Lower lobe of right lung (tissue), 2 donors: ENCODE results near the gene PGLYRP3. TPM values are rescaled to one million over a fixed set of nuclear protein-coding genes. Genes with fewer than 3 reads are reported as not detected.

Source experiments
- ATAC-seq, 2 donors: fragments of 200-7000 bp; cut with Tn5 transposase; one replicate each; pipeline ENCODE4 v1.9.1; 2020 to 2022; ENCODE audit warnings: mild to moderate bottlenecking in 2 of 2, moderate library complexity in 2 of 2
- DNase-seq: peaks from one replicate; pipeline ENCODE4 v3.0.0-alpha.2; 2020
- H3K27ac ChIP-seq: fragments of 200-600 bp; one replicate; pipeline ENCODE4 v1.8.0; 2022
- H3K27me3 ChIP-seq: fragments of 200-600 bp; one replicate; pipeline ENCODE4 v1.8.0; 2022; ENCODE audit warnings: low read depth
- H3K36me3 ChIP-seq: fragments of 200-600 bp; one replicate; pipeline ENCODE4 v1.8.0; 2022; ENCODE audit warnings: mild to moderate bottlenecking
- H3K4me1 ChIP-seq: fragments of 200-600 bp; one replicate; pipeline ENCODE4 v1.8.0; 2022
- H3K4me3 ChIP-seq: fragments of 200-600 bp; one replicate; pipeline ENCODE4 v1.8.0; 2022; ENCODE audit warnings: mild to moderate bottlenecking
- H3K9me3 ChIP-seq: fragments of 200-600 bp; one replicate; pipeline ENCODE4 v1.8.0; 2022
- intact Hi-C: fragments of 100-400 bp; cut with DNase I; formaldehyde crosslinking; loops from one replicate; pipeline ENCODE4 v1.11.0; 2022
- long read RNA-seq: library from polyadenylated mRNA; unstranded; transcript quantifications from one replicate; pipeline ENCODE4 v2.0.0, GENCODE V29; 2021
- total RNA-seq: library from RNA; stranded (reverse); fragmentation: NEBNext Ultra II Directional; extraction: Animal tissue kit (Norgen Biotek cat#: 25700); gene quantifications from one replicate; pipeline ENCODE4 v1.2.1, GENCODE V29; 2021
- TF ChIP-seq, protein P1 (sequence below): fragments of 200-600 bp; IDR thresholded peaks from one replicate; pipeline ENCODE4 v1.8.0; 2022; ENCODE audit warnings: antibody characterized with exemption, mild to moderate bottlenecking
- donor health status: DM: no; HTN: yes; CAD: no; lungs with severe emphysema.

The PGLYRP3 gene
- not detected for total RNA-seq
- long read RNA-seq = 0 reads

GRCh38 chr1:153312570-153313186 is at the start of gene PGLYRP3:
Gene PGLYRP3 (minus strand): TSS chr1:153312952. CDS start chr1:153310665, 2,287 bp downstream.
- Histone ChIP-seq H3K9me3 (no peaks in the 10 kb centered on the region), H3K27ac (no peak within 1 kb of the TSS), H3K36me3 (no peaks in the 10 kb centered on the region), H3K4me3 (no peak within 1 kb of the TSS), H3K27me3 (no peaks in the 10 kb centered on the region), H3K4me1 (no peaks in the 10 kb centered on the region)
- peak in 1 of 2 donors; percentile 9 for ATAC-seq
- intact Hi-C loops = no loop called here
- DNase-seq = no peak
- TF ChIP-seq, protein P1, sequence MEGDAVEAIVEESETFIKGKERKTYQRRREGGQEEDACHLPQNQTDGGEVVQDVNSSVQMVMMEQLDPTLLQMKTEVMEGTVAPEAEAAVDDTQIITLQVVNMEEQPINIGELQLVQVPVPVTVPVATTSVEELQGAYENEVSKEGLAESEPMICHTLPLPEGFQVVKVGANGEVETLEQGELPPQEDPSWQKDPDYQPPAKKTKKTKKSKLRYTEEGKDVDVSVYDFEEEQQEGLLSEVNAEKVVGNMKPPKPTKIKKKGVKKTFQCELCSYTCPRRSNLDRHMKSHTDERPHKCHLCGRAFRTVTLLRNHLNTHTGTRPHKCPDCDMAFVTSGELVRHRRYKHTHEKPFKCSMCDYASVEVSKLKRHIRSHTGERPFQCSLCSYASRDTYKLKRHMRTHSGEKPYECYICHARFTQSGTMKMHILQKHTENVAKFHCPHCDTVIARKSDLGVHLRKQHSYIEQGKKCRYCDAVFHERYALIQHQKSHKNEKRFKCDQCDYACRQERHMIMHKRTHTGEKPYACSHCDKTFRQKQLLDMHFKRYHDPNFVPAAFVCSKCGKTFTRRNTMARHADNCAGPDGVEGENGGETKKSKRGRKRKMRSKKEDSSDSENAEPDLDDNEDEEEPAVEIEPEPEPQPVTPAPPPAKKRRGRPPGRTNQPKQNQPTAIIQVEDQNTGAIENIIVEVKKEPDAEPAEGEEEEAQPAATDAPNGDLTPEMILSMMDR = no peak

DNA sequence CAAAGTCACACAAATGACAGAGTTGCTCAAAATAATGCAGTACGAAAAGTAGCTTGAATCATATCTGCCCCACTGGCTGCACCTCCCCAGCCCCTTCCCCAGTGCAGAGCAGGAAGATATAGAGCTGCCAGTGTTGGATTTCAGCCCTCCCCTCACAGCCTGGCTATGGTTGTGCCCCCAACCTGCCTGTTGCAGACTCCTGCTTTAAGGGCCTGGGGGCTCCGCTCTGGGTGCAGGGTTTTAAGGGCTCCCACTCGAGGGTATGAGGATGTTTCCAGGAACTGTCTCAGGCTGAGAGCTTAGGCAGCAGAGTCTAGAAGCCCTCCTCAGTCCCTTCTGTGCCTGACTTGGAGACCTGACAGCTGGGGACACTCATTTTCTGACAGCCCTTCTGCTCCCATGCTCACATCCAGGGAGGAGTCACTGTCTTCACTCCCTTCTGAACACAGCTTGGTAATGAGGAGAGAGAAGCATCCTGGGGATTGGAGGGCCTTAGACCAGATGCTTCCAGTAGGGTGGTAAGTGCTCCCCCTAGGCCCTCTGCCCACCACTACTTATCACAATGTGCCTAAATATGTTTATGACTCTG is 49.5 kb upstream of the PGLYRP3 start:
- H3K9me3 ChIP-seq = no peaks in the 10 kb centered on the region
- no peaks in the 10 kb centered on the region for H3K36me3 ChIP-seq
- H3K27ac ChIP-seq = no peak overlapping the region
- intact Hi-C loops = no loop called here
- H3K4me3 ChIP-seq = no peak overlapping the region
- H3K4me1 ChIP-seq = peaks cover 13% of the 10 kb centered on the region
- ATAC-seq (no peak), DNase-seq (no peak)
- no peaks in the 10 kb centered on the region for H3K27me3 ChIP-seq
- TF ChIP-seq, protein P1 = no peak

DNA sequence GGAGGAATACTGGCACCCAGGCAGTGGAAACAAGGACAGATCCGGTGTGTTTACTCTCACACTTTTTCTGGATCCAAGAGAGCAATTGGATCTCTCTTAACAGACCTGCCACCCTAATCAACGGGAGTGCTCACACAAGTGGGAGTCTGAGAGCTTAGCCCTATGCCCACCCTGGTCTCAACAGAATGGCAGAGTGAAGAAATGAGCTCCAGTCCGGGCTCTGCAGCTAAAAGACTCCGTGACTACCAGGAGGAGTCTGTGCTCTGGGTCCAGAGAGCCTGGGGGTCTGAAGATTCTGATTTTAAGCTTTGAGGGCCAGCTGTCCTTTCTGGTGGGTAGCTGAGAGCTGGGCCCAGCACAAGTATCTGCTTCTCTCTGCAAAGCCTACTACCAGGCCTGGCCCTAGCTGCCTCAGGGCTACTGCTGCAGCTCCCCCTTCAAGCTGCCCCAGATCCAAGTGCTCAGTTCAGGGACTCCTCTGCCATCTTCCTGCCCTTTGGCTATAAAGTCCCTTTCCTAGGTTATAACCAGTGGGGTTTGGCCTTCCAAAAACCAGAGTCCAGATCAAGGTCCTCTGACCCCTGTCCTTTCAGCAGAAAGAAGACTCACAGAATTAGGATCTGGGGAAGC is 48.8 kb upstream of the PGLYRP3 start:
- no peaks in the 10 kb centered on the region for H3K9me3 ChIP-seq
- no peaks in the 10 kb centered on the region for H3K27me3 ChIP-seq
- TF ChIP-seq, protein P1 = no peak
- intact Hi-C loops = no loop called here
- no peak for DNase-seq
- H3K27ac ChIP-seq = no peak overlapping the region
- no peak for ATAC-seq
- peaks cover 12% of the 10 kb centered on the region for H3K4me1 ChIP-seq
- H3K36me3 ChIP-seq = no peaks in the 10 kb centered on the region
- no peak overlapping the region for H3K4me3 ChIP-seq

- Histone ChIP-seq H3K27ac (no peak overlapping the region), H3K36me3 (no peaks in the 10 kb centered on the region), H3K4me1 (peaks cover 12% of the 10 kb centered on the region), H3K4me3 (no peak overlapping the region), H3K27me3 (no peaks in the 10 kb centered on the region), H3K9me3 (no peaks in the 10 kb centered on the region)
- TF ChIP-seq, protein P1 = no peak
- no peak for DNase-seq
- intact Hi-C loops = no loop called here
- no peak for ATAC-seq
Observed at GRCh38 chr1:153360592-153361479, 48.1 kb upstream of the PGLYRP3 start.

- peaks cover 12% of the 10 kb centered on the region for H3K4me1 ChIP-seq
- intact Hi-C loops = no loop called here
- H3K27me3 ChIP-seq = no peaks in the 10 kb centered on the region
- DNase-seq (no peak), ATAC-seq (no peak)
- TF ChIP-seq, protein P1 = no peak
- H3K36me3 ChIP-seq = no peaks in the 10 kb centered on the region
- H3K9me3 ChIP-seq = no peaks in the 10 kb centered on the region
- H3K27ac ChIP-seq = no peak overlapping the region
- H3K4me3 ChIP-seq = peak overlapping the region; percentile 44
Observed at GRCh38 chr1:153360190-153360589, 47.4 kb upstream of the PGLYRP3 start.
